NCI-H2196 treated with DMSO at 0.1 percent for 48 hours (cell line): Measurements from ENCODE around the gene NECTIN2.
A peak's percentile ranks its signal among the peaks of the same experiment; 100 is the strongest.
"Not testable (repeated sequence)": the region's sequence is repeated elsewhere in the genome, so short reads cannot be mapped to it uniquely, and the experiment has no call there.

Source experiments
- DNase-seq: peaks from one replicate; lab custom pipeline; 2025; ENCODE audit not compliant: unreplicated experiment; lab: John Stamatoyannopoulos, UW

Gene NECTIN2

DNA sequence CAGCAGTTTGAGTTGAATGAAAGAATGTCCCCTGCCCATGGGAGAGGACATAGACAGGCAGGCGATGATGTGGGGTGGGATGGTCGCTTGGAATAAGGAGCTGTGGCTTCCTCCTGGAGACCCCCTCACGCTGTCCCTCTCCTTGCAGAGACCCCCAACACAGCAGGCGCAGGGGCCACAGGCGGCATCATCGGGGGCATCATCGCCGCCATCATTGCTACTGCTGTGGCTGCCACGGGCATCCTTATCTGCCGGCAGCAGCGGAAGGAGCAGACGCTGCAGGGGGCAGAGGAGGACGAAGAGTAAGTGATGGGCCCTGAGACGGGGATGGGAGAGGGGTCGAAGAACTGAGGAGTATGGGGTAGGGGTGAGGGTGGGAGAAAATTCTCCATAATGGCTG is 36.0 kb downstream of the NECTIN2 start:
- no peak for DNase-seq

DNA sequence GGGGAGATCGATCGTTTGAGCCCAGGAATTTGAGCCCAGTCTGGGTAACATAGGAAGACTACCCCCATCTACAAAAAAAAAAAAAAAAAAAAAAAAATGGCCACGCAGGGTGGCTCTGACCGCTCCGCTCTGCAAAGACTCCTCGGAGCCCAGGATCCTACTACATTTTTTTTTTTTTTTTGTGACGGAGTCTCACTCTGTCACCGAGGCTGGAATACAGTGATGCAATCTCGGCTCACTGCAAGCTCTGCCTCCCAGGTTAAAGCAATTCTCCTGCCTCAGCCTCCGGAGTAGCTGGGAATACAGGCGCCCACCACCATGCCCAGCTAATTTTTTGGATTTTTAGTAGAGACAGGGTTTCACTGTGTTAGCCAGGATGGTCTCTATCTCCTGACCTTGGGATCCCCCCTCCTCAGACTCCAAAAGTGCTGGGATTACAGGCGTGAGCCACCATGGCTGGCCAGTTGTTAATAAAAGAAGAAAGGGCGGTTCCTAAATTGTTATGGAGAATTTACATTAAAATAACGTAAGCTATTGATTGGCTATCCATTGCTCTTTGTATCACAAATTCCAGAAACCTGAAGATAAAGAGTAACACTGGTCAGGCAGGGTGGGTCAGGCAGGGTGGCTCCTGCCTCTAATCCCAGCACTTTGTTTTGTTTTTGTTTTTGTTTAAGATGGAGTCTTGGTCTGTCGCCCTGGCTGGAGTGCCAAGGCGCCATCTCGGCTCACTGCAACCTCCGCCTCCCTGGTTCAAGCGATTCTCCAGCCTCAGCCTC is 36.7 kb downstream of the NECTIN2 start:
- DNase-seq: not testable (repeated sequence)

DNA sequence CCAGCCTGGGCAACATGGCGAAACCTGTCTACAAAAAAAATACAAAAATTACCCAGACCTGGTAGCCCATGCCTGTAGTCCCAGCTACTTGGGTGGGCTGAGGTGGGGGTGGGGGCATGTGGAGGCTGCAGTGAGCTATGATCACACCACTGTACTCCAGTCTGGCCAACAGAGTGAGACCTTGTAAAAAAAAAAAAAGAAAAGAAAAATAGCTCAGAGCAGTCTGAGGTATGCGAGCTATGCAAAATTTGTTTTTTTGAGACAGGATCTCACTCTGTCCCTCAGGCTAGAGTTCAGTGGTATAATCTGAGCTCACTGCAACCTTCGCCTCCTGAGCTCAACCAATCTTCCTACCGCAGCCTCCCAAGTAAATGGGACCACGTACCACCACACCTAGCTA is 37.8 kb downstream of the NECTIN2 start:
- no peak for DNase-seq

DNA sequence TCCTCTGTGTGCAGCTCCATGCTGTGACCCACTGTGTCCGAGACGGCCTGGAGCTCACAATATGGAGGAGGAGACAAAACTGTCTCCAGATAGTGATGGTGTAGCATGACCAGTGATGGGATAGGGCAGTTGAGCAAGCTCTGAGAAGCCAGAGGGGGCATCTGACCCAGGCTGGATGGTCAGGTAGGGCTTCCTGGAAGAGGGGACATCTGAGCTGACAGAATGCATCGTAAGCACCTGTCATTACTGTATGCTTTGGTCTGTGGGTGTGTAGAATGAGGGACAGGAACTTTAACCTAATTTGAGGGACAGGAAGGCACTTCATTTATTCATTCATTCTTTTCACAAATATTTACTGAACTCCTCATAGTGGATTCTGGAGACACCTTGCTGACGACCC is 38.5 kb downstream of the NECTIN2 start:
- no peak for DNase-seq

DNA sequence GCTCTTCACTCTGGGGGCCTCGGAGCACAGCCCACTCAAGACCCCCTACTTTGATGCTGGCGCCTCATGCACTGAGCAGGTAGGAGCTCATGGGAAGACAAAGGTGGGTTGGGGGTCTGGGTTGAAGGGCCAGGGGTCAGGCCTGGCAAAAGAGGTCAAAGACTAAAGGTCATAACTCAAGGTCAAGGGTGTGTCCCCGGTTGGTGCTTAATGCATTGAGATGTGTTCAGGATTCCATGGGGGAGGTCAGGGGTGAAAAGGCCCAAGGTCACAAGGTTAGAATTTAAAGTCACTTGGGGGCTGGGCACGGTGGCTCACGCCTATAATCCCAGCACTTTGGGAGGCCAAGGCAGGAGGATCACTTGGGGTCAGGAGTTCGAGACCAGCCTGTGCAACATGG is 40.0 kb downstream of the NECTIN2 start:
- DNase-seq: no peak

DNA sequence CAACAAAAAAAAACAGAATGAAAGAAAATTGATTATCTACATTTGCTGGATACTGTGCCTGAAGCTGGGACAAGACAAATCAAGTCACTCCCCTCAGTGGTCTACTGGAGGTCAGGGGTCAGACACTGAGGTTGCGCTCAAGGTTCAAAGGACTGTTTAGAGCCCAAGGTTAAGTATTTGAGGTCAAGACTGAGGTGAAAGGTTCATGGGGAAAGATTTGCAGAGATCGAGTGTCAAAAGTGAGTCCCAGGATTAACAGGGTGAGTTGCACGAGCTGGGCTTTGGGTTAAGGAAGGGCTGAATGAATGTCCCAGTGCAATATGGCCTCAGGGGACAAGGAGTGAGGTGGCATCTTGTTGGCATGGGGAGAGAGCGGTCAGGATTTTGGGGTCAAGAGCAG is 41.6 kb downstream of the NECTIN2 start:
- no peak for DNase-seq

DNA sequence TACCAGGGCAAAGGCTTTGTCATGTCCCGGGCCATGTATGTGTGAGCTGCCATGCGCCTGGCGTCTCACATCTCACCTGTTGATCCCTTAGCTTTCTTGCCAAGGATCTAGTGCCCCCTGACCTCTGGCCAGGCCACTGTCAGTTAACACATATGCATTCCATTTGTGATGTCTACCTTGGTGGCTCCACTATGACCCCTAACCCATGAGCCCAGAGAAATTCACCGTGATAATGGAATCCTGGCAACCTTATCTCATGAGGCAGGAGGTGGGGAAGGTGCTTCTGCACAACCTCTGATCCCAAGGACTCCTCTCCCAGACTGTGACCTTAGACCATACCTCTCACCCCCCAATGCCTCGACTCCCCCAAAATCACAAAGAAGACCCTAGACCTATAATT is 42.2 kb downstream of the NECTIN2 start:
- DNase-seq: not testable (repeated sequence)

DNA sequence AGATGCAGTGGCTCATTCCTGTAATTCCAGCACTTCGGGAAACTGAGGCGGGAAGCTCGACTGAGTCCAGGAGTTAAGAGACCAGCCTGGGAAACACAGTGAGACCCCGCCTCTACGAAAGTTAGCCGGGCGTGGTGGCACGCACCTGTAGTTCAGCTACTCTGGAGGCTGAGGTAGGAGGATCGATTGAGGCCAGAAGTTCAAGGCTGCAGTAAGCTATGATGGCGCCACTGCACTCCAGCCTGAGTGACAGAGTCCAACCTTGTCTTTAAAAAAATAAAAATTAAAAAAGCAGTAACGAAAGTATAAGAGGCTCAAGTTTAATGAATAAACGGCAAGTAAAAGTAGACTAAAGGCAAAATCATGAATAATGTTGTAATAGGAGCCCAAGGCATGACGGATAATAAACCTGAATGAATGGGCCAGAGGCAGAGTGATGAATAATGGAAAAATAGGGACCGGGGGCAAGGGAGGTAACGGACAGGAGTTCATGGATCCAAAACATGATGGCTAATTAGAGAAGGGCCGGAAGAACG is 43.8 kb downstream of the NECTIN2 start:
- no peak for DNase-seq

DNA sequence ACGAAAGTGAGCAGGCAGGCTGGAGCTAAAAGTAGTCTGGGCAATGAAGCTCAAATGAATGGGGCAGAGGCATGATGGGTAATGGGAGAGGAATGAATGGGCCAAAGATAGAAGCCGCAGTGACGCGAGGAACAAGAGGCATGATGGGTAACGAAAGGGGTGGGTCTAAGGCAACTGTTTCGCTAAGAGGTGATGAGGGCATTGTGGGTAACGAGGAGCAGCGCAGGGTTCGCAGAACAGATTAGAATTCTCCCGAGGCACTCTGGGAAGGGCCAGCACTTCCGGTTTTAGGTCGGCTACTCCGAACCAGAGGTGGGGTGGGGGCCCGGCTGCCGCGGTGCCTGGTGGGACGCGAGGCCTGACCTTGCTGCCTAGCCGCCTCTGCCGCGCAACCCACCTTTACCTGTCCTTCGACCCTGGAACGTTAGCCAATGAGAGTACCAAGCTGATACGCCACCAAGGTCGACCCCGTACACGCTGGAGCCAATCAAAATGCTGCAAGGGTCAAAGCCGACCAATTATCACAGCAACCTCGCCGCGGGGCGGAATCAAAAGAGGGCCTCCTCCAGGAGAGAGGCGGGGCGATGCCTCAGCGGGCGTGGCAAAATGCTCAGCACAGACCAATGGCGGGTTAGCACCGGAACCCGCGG is 44.4 kb downstream of the NECTIN2 start:
- peak; percentile 100 for DNase-seq

DNA sequence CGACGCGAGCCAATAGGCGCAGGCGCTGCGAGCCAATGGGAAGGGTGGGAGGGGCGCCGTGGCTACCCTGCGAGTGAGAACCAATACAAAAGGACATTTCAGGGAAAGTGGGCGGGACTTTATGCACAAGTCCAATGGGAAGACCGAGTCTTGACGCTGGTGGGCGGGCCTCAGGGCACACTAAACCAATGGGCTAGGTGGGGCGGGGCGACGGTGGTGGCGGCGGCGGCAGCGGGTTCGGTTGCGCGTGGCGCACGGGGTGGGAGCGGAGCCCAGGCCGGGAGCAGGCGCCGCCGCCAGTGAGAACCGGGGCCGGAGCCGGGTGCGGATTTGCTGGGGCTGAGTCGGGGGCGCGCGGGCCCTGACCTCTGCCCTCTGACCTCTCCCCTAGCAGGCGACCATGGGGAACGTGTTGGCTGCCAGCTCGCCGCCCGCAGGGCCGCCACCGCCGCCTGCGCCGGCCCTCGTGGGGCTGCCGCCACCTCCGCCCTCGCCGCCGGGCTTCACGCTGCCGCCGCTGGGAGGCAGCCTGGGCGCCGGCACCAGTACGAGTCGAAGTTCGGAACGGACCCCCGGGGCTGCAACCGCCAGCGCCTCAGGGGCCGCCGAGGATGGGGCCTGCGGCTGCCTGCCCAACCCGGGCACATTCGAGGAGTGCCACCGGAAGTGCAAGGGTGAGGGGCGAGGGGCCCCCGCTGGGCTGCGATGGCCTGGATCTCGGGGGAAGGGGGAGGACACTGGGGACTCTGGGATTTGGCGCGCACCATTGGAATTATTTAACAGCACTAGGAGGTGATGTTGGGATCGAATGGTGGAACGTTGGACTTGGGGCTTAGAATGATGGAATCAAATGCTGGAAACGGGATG is 45.2 kb downstream of the NECTIN2 start, which contains the start of gene TOMM40:
TSS of gene TOMM40 (plus strand) at position 239 of the 867 bp plus-strand sequence. CDS start at position 401, 162 bp downstream.
- peak; percentile 100 for DNase-seq

DNA sequence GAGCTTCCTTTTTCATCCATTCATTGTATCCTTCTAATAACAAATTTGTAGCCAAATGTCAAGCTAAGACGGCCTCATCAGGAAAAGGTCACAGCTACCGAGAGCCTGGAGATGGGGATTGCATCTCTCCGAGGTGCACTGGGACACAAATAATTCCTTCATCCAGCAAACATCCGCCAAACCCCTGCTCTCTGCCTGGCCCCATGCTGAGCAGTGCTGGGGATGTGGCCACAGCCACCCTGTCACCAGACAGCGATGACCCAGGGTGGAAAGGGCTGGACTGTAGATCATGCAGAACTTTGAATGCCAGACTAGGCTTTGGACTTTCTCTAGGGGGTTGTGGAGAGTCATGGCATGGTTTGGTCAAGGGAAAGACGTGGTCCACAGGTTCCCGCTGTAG is 46.8 kb downstream of the NECTIN2 start:
- DNase-seq: no peak

DNA sequence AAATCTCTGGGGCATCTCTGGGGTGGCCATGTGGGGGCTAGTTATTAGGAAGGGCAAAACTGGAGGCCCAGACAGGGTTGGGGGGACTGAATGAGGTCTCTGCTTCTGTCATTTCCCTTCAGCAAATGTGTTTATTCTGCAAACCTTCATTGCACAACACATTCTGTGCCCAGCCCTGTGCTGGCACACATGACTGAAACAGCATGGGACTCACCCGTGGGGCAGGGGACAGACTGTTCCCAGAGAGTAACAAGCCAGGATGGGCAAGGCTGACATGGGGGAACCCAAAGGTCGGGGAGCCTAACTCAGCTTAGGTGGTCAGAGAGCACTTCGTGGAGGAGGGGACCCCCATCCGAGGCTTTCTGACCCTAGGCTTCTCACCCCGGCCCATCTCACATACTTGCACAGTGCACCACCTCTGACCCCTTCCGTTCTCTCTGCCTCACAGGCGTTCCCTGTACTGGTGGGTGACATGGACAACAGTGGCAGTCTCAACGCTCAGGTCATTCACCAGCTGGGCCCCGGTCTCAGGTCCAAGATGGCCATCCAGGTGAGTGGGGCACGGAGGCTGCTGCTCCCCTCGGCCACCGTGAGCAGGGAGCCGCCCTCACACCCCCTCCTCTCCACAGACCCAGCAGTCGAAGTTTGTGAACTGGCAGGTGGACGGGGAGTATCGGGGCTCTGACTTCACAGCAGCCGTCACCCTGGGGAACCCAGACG is 47.4 kb downstream of the NECTIN2 start:
- DNase-seq: no peak

DNA sequence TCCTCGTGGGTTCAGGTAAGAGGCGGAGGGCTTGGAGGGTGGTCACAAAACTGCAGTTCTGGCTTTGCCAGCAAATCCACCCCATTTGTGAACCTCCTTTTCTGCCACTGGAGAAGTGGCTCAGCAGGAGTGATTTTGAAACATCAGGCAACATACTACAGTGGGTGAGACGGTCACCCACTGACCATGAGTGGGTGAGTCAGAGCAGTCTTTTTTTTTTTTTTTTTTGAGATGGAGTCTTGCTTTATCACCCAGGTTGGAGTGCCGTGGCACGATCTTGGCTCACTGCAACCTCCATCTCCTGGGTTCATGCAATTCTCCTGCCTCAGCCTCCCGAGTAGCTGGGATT is 47.9 kb downstream of the NECTIN2 start:
- DNase-seq: no peak

DNA sequence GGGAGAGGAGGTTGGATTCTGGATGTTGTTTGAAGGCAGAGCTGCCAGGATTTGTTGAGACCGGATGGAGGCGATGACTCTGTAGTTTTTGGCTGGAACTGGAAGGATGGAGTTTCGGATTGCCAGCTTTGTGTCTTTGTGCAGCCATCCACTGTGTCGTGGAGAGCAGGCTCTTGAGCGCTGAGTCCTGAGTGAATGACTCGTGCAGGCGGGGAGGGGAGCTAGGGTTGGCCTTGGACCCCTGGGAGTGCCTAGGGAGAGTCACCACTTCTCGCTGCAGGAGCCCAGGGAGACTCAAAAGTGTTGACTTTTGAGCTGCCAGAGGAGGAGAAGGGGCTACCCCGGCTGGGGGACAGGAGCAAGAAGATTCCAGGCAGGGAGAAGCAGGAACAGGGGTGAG is 48.8 kb downstream of the NECTIN2 start:
- DNase-seq: no peak

DNA sequence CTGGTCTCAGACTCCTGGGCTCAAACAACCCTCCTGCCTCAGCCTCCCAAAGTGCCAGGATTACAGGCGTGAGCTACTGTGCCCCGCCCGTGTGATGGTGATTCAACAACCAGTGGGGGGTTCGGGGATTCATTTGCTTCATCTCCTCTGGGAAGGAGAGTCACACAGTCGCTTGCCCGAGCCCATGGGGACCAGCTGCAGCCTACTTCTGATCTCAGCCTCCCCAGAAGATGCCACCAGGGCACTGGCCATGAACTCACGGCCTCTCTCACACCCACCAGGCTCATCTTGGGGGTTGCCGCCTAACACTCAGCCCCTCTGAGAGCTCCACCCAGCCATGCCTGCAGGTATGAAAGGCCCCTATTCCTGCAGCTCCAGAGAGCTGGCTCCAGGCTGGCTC is 51.7 kb downstream of the NECTIN2 start:
- no peak for DNase-seq

DNA sequence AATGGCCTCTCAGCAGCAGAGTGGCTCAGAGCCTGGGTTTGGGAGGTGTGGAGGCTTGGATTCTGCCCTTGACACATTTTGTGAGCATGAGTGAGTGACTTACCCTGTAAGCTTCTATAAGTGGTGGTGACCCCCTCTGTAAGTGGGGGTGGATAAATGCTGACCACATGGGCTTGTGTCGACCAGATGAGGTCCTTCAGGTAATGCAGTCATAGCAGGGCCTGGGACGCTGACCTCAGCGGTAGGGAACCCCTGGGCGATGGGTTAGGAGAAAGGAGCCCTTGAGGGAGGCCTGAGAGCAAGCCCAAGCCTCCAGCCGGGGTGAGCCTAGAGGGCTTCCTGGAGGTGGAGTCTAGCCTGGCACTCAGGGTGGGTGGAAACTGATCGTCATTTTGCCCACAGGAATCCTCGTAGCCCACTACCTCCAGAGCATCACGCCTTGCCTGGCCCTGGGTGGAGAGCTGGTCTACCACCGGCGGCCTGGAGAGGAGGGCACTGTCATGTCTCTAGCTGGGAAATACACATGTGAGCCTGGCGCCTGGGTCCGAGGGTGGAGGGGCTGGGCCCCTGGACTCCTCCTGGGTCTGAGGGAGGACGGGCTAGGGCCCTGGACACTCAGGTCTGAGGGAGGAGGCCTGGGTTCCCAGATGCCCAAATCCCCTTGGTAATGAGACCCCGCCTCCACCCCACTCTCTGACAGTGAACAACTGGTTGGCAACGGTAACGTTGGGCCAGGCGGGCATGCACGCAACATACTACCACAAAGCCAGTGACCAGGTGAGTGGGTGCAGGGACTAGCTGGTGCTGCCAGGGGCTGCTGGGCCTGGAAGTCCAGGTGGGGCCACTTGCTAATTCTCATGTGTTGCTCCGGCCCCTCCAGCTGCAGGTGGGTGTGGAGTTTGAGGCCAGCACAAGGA is 54.5 kb downstream of the NECTIN2 start:
- no peak for DNase-seq

DNA sequence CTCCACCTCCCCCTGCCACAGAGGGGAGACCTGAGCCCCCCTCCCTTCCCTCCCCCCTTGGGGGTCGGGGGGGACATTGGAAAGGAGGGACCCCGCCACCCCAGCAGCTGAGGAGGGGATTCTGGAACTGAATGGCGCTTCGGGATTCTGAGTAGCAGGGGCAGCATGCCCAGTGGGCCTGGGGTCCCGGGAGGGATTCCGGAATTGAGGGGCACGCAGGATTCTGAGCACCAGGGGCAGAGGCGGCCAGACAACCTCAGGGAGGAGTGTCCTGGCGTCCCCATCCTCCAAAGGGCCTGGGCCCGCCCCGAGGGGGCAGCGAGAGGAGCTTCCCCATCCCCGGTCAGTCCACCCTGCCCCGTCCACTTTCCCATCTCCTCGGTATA is 57.1 kb downstream of the NECTIN2 start:
- DNase-seq: no peak

DNA sequence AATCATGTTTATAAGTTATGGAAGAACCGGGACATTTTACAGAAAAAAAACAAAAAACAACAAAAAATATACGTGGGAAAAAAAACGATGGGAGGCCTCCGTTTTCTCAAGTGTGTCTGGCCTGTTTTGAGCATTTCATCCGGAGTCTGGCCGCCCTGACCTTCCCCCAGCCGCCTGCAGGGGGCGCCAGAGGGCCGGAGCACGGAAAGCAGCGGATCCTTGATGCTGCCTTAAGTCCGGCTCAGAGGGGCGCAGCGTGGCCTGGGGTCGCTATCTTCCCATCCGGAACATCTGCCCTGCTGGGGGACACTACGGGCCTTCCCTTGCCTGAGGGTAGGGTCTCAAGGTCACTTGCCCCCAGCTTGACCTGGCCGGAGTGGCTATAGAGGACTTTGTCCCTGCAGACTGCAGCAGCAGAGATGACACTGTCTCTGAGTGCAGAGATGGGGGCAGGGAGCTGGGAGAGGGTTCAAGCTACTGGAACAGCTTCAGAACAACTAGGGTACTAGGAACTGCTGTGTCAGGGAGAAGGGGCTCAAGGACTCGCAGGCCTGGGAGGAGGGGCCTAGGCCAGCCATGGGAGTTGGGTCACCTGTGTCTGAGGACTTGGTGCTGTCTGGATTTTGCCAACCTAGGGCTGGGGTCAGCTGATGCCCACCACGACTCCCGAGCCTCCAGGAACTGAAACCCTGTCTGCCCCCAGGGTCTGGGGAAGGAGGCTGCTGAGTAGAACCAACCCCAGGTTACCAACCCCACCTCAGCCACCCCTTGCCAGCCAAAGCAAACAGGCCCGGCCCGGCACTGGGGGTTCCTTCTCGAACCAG is 57.7 kb downstream of the NECTIN2 start:
- DNase-seq: peak; percentile 2

DNA sequence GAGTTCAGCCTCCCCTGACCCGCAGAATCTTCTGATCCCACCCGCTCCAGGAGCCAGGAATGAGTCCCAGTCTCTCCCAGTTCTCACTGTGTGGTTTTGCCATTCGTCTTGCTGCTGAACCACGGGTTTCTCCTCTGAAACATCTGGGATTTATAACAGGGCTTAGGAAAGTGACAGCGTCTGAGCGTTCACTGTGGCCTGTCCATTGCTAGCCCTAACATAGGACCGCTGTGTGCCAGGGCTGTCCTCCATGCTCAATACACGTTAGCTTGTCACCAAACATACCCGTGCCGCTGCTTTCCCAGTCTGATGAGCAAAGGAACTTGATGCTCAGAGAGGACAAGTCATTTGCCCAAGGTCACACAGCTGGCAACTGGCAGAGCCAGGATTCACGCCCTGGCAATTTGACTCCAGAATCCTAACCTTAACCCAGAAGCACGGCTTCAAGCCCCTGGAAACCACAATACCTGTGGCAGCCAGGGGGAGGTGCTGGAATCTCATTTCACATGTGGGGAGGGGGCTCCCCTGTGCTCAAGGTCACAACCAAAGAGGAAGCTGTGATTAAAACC is 58.4 kb downstream of the NECTIN2 start:
- no peak for DNase-seq
